ENCODE results near the gene MYBPHL.

MYBPHL gene

GRCh38 chr1:109263597-109264378, 43.0 kb downstream of the MYBPHL start:
- DNase-seq (ENCODE audit: low spot score): peak; percentile 97

GRCh38 chr1:109263234-109263596, 43.6 kb downstream of the MYBPHL start:
- DNase-seq (ENCODE audit: low spot score): no peak

GRCh38 chr1:109262231-109263055, 44.4 kb downstream of the MYBPHL start:
- no peak for DNase-seq (ENCODE audit: low spot score)

- DNase-seq (ENCODE audit: low spot score): no peak
Observed at GRCh38 chr1:109261578-109261977, 45.2 kb downstream of the MYBPHL start.

- no peak for DNase-seq (ENCODE audit: low spot score)
Observed at GRCh38 chr1:109261006-109261405, 45.8 kb downstream of the MYBPHL start.

GRCh38 chr1:109259674-109260557, 46.9 kb downstream of the MYBPHL start:
- DNase-seq (ENCODE audit: low spot score): no peak

- DNase-seq (ENCODE audit: low spot score): no peak
Observed at GRCh38 chr1:109258481-109259466, 48.0 kb downstream of the MYBPHL start.

- no peak for DNase-seq (ENCODE audit: low spot score)
Observed at GRCh38 chr1:109257682-109258421, 49.0 kb downstream of the MYBPHL start.

- no peak for DNase-seq (ENCODE audit: low spot score)
Observed at GRCh38 chr1:109256971-109257681, 49.7 kb downstream of the MYBPHL start.

- no peak for DNase-seq (ENCODE audit: low spot score)
Observed at GRCh38 chr1:109256085-109256484, 50.7 kb downstream of the MYBPHL start.

GRCh38 chr1:109255678-109256077, 51.1 kb downstream of the MYBPHL start:
- no peak for DNase-seq (ENCODE audit: low spot score)

- no peak for DNase-seq (ENCODE audit: low spot score)
Observed at GRCh38 chr1:109255097-109255651, 51.6 kb downstream of the MYBPHL start.

- DNase-seq (ENCODE audit: low spot score): no peak
Observed at GRCh38 chr1:109254621-109255096, 52.2 kb downstream of the MYBPHL start.

GRCh38 chr1:109253803-109254620, 52.8 kb downstream of the MYBPHL start:
- no peak for DNase-seq (ENCODE audit: low spot score)

- no peak for DNase-seq (ENCODE audit: low spot score)
Observed at GRCh38 chr1:109252893-109253802, 53.7 kb downstream of the MYBPHL start.

GRCh38 chr1:109252167-109252892, 54.5 kb downstream of the MYBPHL start:
- DNase-seq (ENCODE audit: low spot score): no peak

Measured in HuH-7 (cell line).